GM19035 (cell line): ENCODE results near the gene PTPRO.
A peak's percentile ranks its signal among the peaks of the same experiment; 100 is the strongest.

Experiments
- ATAC-seq: cut with Tn5 transposase; IDR thresholded peaks from one replicate; pipeline ENCODE4 v1.9.1; 2021; ENCODE audit not compliant: unreplicated experiment

PTPRO gene

GRCh38 chr12:15550793-15551192 lies 228.5 kb downstream of the PTPRO start:
- ATAC-seq: no peak

DNA sequence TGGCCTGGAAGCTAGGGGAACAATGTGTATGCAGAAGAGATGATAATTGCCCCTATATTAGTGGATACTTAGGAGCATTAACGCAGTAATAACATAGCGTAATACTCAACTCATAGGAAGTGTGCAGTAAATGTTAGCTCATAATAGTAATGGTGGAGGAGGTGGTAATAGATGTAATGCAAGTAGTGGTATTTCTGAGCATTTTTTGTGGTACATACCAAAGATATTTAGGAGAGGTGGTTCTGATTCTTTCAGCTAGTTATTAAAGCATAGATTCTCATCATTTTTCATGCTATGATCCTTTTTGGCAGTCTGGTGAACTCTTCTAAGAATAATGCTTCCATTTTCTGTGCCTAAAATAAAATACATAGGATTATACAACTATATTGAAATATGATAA lies 233.1 kb downstream of the PTPRO start:
- ATAC-seq: no peak

GRCh38 chr12:15556411-15557102 lies 234.2 kb downstream of the PTPRO start:
- ATAC-seq: no peak

GRCh38 chr12:15558915-15559528 lies 236.7 kb downstream of the PTPRO start:
- no peak for ATAC-seq

DNA sequence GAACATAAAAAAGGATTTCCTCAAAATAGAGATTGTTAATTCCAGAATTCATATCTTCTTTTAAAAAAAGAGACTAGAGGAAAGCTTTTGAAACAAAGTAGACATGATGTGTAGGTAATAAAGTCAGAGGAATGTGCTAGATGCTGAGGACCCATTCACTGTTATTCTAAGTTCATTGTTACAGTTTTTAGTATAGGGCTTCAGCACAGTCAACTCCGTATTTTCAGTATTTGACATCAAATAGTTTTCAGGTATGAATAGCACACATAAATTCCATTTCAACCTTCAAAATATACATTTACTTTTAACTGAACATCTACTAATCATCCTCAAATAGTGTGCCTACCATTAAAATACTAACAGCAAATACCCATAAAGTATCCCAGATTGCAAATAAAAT lies 239.1 kb downstream of the PTPRO start:
- ATAC-seq: no peak

DNA sequence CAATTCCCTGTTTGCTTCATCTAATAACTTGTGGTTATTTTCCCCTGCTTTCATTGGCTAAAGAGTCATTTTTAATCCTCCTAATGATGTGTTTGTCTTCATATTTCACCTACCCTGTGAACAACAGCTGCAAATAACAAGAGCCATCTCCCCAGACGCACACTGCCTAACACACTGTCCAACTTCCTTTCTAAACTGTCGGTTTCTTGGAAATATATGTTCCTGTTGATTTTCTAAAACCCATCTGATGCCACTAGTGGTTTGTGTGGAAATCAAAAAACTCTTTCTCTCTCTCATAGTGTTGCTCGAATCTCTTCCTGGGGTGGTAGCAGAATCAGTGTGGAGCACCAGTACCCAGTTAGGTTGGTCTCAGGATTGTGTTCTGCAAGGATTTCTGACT lies 240.0 kb downstream of the PTPRO start:
- ATAC-seq: no peak

DNA sequence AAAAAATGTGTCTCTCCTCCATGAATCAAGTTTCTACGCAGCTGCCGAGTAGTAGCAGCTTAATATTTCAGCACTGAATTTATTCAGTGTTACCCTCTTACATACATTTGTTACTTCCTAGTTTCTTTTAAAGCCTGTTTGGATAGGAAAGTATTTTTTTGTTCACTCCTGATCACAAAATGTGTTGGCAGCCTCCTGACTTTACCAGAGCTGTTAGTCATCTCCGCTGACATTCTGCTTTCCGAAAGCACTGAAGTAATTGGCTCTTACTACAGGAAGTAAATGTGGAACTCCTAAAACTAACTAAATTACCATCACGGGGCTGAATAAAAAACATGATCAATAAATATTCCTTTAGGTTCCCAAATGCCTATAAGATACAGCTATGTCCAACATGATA lies 241.4 kb downstream of the PTPRO start:
- no peak for ATAC-seq

DNA sequence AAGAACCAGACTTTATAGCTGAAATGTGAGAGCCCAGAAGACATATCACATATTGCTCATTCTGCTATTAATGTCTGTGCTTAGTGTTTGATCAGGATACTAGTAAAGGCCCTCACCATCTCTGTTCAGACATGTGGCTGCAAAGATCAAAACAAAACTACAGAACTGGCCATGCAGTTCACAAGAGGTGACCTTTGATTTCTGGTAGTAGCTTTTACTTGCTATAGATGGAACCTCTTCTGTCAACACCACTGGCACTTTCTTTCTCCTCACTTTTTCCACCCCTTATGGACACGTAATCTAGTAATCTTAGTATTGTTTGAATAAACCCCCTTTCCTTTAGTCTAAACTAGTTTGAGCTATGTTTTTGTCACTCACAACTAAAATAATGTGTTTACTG lies 252.0 kb downstream of the PTPRO start:
- ATAC-seq: no peak

GRCh38 chr12:15575671-15576541 lies 253.6 kb downstream of the PTPRO start:
- ATAC-seq: no peak

DNA sequence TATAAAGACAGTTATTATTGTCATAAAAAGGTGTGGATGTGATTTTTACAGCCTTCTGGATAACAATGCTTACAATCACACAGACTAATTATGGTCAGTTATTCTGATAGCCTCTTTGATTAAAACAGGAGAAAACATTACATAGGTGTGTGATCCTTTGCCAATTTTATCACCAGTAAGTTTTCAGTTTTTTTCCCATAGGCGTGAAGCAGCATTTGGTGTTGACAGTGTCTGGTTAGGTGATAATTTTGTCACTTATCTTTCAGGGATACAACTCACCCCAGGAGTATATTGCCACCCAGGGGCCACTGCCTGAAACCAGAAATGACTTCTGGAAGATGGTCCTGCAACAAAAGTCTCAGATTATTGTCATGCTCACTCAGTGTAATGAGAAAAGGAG lies 258.1 kb downstream of the PTPRO start:
- no peak for ATAC-seq

GRCh38 chr12:15581006-15581405 lies 258.7 kb downstream of the PTPRO start:
- ATAC-seq: no peak

DNA sequence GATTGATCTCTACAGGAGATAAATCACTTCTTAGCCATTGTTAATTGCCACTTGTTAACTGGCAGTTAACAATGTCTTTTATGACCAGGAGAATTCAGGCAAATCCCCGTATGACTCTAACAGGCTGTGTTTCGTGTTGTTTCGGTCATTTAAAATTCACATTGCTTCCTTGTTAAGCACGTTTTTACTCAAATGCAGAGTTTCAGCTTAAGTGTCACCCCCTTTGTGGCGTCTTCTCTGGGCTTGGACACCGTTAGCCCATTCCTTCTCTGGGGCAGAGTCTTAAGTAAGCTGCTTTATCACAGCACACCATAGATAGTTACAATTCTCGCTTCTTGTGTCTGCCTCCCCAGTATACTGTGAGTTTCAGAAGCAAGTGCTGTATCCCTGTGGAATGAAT lies 261.5 kb downstream of the PTPRO start:
- ATAC-seq: no peak

GRCh38 chr12:15584366-15585041 lies 262.2 kb downstream of the PTPRO start:
- peak; percentile 72 for ATAC-seq

DNA sequence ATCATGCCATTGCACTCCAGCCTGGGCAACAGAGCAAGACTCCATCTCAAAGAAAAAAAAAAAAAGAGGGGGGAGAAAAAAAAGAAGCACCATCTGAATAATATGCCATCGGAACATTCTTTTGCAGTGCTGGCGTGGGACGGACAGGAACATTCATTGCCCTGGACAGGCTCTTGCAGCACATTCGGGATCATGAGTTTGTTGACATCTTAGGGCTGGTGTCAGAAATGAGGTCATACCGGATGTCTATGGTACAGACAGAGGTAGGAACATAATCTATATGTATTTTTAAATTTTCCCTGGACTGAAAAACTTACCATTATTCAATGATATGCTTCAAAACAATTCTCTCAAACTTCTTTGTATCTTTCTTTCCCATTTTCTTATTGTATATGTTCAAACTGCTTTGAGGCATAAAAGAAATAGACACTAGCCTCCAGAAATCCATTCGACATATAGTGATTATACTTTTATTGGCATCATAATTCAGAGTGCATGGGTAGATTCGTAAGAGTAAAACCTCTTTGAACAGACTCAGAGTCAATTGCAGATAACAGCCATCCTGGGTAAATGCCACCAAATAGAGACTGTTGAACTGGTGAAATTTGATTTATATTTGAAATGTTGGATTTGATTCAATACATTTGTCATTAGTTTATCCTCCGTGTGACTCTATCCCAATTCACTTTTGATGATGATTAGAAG lies 267.2 kb downstream of the PTPRO start:
- ATAC-seq: no peak

- peak; percentile 97 for ATAC-seq
Measured at GRCh38 chr12:15590180-15590826, 268.0 kb downstream of the PTPRO start.

DNA sequence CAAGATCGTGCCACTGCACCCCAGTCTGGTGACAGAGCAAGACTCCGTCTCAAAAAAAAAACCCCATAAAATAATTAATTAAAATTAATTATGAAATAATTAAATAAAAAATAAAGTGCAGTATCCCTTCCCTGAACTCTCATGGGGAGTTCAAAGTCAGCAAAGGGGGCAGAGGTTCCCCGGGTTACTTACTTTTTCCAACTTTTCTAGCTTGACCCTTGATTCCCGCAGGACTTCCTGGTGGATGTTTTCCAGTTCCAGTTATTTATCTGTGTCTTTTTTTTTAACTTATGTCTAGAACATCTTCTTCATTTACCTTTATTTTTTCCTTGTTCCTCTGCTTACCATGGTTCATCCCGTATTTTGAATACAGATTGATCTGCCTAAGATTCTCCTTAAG lies 269.5 kb downstream of the PTPRO start:
- no peak for ATAC-seq

GRCh38 chr12:15592934-15593333 lies 270.6 kb downstream of the PTPRO start:
- ATAC-seq: no peak

DNA sequence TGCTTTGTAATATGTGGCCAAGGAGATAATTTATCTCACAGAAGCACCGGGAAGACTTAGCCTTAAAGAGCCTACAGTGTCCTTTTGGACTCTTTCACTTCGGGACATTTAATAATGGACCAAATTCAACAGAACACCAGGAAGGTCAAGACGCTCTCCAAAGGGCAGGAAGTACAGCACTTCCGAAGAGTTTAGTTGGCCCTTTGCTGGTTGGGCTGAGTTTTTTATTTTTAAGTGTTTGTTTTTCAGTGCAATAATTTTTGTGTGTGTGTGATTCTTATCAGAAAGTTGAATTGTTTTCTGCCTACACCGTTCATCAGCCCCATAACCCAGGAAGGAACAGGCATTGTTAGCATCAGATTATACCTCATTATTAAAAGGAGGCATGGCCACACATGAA lies 273.9 kb downstream of the PTPRO start:
- ATAC-seq: no peak

GRCh38 chr12:15597125-15597830 lies 275.0 kb downstream of the PTPRO start:
- ATAC-seq: no peak
